HFF-Myc (cell line): ENCODE measurements around the gene EIF1B.
"Not testable (repeated sequence)": the region's sequence is repeated elsewhere in the genome, so short reads cannot be mapped to it uniquely, and the experiment has no call there.

ENCODE experiments used
- DNase-seq: peaks from one replicate; pipeline ENCODE4 v3.0.0-alpha.2; 2011; ENCODE audit warnings: low read depth; ENCODE audit errors: extremely low read depth
- H3K4me3 ChIP-seq: replicated peaks from 2 replicates; pipeline ENCODE4 v1.5.1; 2011; ENCODE audit warnings: low read depth, mild to moderate bottlenecking, control low read depth, low read length
- TF ChIP-seq, protein P1 (sequence below): IDR thresholded peaks from 2 replicates; pipeline ENCODE4 v1.5.1; 2012; ENCODE audit warnings: mild to moderate bottlenecking, low read depth, low read length, control low read depth; ENCODE audit errors: missing control alignments

The EIF1B gene

DNA sequence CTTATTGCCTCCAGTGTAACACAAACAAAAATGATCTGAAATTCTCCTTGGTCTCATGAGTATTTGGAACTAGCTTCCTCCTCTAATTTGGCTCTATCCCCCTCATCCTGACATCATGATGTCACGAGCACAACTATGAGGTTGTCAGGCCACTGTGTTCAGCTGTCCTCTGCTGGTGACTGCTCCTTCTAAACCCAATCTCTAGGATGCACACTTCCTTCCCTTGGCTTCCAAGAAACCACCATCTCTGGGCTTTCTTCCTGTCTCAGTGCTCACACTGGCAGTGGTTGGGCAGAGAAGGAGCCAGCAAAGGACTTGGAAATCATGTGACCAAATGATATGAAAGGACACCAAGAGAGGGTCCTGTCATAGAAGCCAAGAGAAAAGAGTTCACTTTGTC is 30.7 kb upstream of the EIF1B start:
- DNase-seq, result no peak
- H3K4me3 ChIP-seq, result no peak overlapping the region
- TF ChIP-seq, protein P1, sequence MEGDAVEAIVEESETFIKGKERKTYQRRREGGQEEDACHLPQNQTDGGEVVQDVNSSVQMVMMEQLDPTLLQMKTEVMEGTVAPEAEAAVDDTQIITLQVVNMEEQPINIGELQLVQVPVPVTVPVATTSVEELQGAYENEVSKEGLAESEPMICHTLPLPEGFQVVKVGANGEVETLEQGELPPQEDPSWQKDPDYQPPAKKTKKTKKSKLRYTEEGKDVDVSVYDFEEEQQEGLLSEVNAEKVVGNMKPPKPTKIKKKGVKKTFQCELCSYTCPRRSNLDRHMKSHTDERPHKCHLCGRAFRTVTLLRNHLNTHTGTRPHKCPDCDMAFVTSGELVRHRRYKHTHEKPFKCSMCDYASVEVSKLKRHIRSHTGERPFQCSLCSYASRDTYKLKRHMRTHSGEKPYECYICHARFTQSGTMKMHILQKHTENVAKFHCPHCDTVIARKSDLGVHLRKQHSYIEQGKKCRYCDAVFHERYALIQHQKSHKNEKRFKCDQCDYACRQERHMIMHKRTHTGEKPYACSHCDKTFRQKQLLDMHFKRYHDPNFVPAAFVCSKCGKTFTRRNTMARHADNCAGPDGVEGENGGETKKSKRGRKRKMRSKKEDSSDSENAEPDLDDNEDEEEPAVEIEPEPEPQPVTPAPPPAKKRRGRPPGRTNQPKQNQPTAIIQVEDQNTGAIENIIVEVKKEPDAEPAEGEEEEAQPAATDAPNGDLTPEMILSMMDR, result no peak

DNA sequence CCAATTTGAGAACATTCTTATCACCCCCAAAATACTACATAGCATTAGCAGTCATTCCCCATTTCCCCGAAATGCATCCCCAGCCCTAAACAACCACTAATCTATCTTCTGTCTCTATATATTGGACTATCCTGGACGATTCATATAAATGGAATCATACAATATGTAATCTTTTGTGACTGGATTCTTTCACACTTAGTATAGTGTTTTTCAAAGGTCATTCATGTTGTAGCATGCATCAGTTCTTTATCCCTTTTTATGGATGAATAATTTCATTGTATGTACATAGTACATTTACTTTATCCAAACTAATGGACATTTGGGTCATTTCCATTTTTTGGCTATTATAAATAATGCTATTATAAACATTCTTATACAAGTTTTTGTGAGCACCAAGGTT is 27.5 kb upstream of the EIF1B start:
- no peak for DNase-seq
- TF ChIP-seq, protein P1, result no peak
- H3K4me3 ChIP-seq, result no peak overlapping the region

DNA sequence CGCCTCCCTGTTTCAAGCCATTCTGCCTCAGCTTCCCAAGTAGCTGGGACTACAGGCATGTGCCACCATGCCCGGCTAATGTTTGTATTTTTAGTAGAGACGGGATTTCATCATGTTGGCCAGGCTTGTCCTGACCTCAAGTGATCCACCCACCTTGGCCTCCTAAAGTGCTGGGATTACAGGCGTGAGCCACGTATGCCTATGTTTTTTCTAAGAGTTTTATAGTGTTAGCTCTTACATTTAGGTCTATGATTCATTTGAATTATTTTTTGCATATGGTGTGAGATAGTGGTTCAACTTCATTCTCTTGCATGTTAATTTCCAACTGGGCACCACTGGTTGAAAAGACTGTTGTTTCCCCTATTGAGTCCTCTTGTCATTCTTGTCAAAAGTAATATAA is 26.4 kb upstream of the EIF1B start:
- DNase-seq, result not testable (repeated sequence)

DNA sequence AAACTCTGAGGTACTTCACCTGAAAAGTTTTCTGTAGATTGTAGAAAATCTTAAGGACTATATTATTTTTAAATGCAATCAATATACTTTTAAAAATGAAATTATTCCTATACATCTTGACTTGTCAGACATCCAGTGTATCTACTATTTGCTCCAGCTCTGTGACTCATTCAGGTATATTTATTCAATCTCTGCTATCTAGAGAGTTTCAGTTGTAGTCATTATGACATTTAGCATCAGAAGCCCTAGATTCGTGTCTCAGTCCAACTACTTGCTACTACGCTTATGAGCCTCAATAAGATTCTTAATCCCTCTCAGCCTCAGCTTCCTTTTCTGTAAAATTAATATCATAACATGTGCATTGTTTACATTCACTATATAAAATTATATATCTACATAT is 22.3 kb upstream of the EIF1B start:
- no peak for DNase-seq
- TF ChIP-seq, protein P1, result no peak
- H3K4me3 ChIP-seq, result no peak overlapping the region

More for the DNA sequence above, 26.4 kb upstream of the EIF1B start:
- H3K4me3 ChIP-seq, result not testable (repeated sequence)

DNA sequence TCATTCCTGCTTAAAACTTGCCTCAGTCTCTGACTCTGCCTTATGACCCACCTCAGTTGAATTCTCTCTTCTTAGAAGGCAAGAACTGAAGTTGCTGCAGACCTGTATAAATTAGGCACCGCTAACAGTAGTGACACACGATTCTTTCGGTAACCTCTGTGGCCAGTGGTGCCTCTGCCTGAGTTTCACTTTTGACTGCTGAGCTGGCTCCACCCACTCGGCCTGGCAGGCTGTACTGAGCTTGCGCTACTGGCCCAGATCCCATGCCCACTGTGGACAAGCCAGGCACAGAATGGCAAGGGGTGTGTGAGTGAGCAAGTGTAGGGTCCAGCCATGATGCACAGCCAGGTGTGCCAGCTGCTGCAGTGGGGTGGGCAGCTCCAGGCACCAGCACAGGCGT is 19.1 kb upstream of the EIF1B start:
- TF ChIP-seq, protein P1, result no peak
- no peak overlapping the region for H3K4me3 ChIP-seq
- DNase-seq, result no peak

DNA sequence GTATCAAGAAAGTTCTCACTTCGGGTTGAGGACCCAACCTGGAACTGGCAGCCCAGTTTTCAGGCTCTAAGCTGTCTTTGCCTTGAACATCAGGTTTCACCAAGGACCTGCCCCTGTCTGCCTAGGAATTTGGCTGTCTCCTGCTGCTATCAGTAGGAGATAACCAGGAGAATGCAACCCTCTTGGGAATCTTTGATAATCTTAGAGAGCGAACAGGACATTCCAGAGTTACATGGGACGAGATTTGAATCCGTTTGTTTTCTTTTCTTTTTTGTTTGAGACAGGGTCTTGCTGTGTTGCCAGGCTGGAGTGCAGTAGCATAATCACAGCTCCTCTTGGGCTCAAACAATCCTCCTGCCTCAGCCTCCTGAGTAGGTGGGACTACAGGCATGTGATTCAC is 18.0 kb upstream of the EIF1B start:
- DNase-seq, result no peak
- TF ChIP-seq, protein P1, result no peak
- no peak overlapping the region for H3K4me3 ChIP-seq

DNA sequence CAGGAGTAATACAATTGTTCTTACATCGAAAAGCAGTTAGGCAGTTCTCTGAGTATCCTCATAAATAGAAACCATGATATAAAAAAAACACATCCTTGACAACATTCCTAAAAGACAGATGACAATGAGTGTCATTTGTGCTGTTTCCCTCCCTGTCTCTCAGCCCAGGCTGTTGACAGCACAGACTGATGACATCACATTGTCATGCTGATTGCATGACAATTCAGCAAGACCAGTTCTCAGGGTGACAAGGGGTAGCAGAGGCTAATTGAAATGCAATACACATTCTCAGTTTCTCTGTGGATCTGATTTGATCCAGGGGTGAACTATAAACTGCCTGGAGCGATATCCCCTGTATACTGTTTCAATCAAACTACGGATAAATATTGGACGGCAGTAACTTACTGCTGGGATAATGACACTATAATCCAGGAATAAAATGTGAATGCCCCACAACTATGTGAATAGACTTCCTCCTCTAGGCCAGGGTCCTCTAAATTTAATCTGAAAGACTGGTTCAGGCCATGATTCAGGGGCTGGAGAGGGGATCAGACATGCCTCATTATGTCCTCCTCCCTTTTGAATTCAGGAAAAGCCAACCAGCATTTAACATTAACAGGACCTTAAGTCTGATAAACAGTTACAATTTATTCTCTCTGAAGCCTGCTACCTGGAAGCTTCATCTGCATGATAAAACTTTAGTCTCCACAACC is 16.7 kb upstream of the EIF1B start:
- no peak overlapping the region for H3K4me3 ChIP-seq

More for the DNA sequence above, 16.7 kb upstream of the EIF1B start:
- TF ChIP-seq, protein P1, result no peak
- no peak for DNase-seq
